ENCODE measurements around the gene METTL14. TPM values are rescaled to one million over a fixed set of nuclear protein-coding genes. Genes with fewer than 3 reads are reported as not detected.

Gene METTL14
- total RNA-seq, 2 donors from 2014 or later = 33.0 to 34.1 TPM

DNA sequence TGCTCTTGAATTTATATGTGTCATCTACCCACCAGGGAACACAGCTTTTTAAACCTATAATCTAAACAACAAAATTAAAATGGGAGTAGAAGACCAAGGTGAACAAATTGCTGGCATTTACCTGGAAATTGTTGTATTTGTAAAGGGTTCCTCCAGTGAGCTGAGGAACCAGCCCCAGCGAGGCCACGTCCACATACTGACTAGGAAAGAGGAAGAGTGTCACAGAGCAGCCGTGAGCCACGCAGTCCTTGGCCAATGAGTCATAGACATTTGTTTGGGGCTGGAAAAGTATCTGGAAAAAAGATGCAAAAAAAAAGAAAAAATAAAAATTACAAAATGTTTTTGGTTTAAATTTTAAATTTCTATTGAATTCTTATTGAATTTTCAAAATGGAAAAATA is 58.7 kb downstream of the METTL14 start:
- intact Hi-C loops (cut with DNase I) = loop anchor here (10.0 kb wide), 1 partner anchor 221 kb away; no protein-coding TSS in a partner anchor
- no peaks in the 10 kb centered on the region for H3K9me3 ChIP-seq
- H3K4me3 ChIP-seq = no peak overlapping the region
- no peaks in the 10 kb centered on the region for H3K4me1 ChIP-seq
- no peak overlapping the region for H3K27ac ChIP-seq
- TF ChIP-seq, protein P1, sequence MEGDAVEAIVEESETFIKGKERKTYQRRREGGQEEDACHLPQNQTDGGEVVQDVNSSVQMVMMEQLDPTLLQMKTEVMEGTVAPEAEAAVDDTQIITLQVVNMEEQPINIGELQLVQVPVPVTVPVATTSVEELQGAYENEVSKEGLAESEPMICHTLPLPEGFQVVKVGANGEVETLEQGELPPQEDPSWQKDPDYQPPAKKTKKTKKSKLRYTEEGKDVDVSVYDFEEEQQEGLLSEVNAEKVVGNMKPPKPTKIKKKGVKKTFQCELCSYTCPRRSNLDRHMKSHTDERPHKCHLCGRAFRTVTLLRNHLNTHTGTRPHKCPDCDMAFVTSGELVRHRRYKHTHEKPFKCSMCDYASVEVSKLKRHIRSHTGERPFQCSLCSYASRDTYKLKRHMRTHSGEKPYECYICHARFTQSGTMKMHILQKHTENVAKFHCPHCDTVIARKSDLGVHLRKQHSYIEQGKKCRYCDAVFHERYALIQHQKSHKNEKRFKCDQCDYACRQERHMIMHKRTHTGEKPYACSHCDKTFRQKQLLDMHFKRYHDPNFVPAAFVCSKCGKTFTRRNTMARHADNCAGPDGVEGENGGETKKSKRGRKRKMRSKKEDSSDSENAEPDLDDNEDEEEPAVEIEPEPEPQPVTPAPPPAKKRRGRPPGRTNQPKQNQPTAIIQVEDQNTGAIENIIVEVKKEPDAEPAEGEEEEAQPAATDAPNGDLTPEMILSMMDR (IDR thresholded peaks at IDR 0.05) = no peak
- peaks cover 13% of the 10 kb centered on the region for H3K36me3 ChIP-seq
- no peak for DNase-seq
- H3K9ac ChIP-seq (ENCODE audit: low read depth in 2 of 2, low read length in 2 of 2) = no peak overlapping the region
- no peaks in the 10 kb centered on the region for H3K27me3 ChIP-seq

GRCh38 chr4:118745357-118745756 is 60.2 kb downstream of the METTL14 start:
- Histone ChIP-seq H3K4me3 (no peak overlapping the region), H3K9ac (ENCODE audit: low read depth in 2 of 2, low read length in 2 of 2) (no peak overlapping the region), H3K4me1 (no peaks in the 10 kb centered on the region), H3K27ac (no peak overlapping the region), H3K9me3 (no peaks in the 10 kb centered on the region), H3K36me3 (no peaks in the 10 kb centered on the region), H3K27me3 (no peaks in the 10 kb centered on the region)
- intact Hi-C loops (cut with DNase I) = loop anchor here (10.0 kb wide), 1 partner anchor 219 kb away; no protein-coding TSS in a partner anchor
- no peak for DNase-seq
- TF ChIP-seq, protein P1 (IDR thresholded peaks at IDR 0.05) = no peak

GRCh38 chr4:118746251-118746919 is 61.2 kb downstream of the METTL14 start:
- Histone ChIP-seq H3K27ac (no peak overlapping the region), H3K4me3 (no peak overlapping the region), H3K4me1 (no peaks in the 10 kb centered on the region), H3K9ac (ENCODE audit: low read depth in 2 of 2, low read length in 2 of 2) (no peak overlapping the region), H3K9me3 (no peaks in the 10 kb centered on the region), H3K27me3 (no peaks in the 10 kb centered on the region), H3K36me3 (no peaks in the 10 kb centered on the region)
- TF ChIP-seq, protein P1 (IDR thresholded peaks at IDR 0.05) = no peak
- intact Hi-C loops (cut with DNase I) = loop anchor here (10.0 kb wide), 1 partner anchor 218 kb away; no protein-coding TSS in a partner anchor
- DNase-seq = no peak

DNA sequence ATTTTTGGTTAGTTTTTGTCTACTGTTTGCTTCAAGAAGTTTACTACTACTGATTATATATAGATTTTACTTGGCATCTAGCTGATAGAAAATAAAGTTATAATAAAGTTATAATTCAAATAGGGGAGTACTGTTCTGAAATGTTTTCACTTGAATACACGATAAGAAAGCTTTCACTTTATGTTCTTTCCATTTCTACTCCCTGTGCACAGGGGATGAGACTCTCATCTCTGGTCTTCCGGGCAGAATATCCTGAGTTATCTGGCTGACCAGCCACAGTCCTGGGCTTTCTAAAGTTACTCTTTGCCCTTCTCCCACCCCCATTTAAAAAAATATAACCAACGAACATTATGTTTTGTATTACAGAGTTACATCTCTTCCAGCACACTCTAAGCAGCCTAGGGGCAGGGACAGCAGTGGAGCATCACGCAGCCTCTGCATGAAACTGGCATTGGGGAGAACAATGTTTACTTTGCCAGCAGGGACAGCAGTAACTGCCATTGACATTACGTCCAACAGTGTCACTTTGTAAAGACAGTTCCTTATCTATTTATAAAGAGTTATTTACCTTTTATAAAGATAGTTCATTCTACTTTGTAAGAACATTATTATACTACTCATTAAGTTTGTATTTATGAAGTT is 64.3 kb downstream of the METTL14 start:
- no peak overlapping the region for H3K27ac ChIP-seq

DNA sequence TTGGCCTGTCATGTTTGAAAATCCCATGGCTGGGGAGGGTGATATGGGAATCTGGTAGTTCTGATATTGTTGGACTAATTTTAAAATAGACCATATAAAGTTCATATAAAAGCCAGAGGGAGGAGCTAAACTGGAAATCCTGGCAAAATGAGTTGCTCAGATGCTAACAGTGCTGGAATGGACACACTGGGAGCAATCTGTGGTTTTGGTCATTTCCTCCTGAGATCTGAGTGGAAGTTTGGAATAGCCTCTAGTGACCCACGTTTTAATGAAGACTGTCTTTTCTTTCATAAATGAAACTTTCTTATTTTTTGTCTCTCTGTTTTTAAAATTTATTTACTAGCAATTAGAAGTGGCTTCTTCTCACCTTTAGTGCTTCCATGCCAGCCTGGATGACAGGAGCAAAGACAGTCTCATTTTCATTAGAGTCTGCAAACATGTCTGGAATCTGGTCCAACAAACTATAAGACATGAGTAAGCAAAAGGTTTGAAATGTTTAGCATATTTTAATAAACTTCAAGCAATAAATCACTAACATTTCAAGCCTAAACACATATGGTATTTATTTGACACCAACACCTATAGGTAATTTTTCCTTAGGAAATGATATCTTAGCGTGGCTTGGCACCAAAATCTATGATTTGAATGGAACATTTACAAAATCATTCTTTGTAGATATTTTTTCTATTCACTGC is 66.6 kb downstream of the METTL14 start:
- Histone ChIP-seq H3K27me3 (no peaks in the 10 kb centered on the region), H3K4me3 (no peak overlapping the region), H3K9ac (ENCODE audit: low read depth in 2 of 2, low read length in 2 of 2) (no peak overlapping the region), H3K27ac (no peak overlapping the region), H3K36me3 (peaks cover 6% of the 10 kb centered on the region), H3K9me3 (no peaks in the 10 kb centered on the region), H3K4me1 (no peaks in the 10 kb centered on the region)
- intact Hi-C loops (cut with DNase I) = no loop called here
- DNase-seq = no peak
- TF ChIP-seq, protein P1 (IDR thresholded peaks at IDR 0.05) = no peak

More for the DNA sequence above, 64.3 kb downstream of the METTL14 start:
- H3K4me3 ChIP-seq = no peak overlapping the region
- no peaks in the 10 kb centered on the region for H3K9me3 ChIP-seq
- no peaks in the 10 kb centered on the region for H3K4me1 ChIP-seq
- intact Hi-C loops (cut with DNase I) = loop anchor here (10.0 kb wide), 1 partner anchor 215 kb away; no protein-coding TSS in a partner anchor
- no peak for DNase-seq
- H3K9ac ChIP-seq (ENCODE audit: low read depth in 2 of 2, low read length in 2 of 2) = no peak overlapping the region
- peaks cover 6% of the 10 kb centered on the region for H3K36me3 ChIP-seq
- H3K27me3 ChIP-seq = no peaks in the 10 kb centered on the region
- TF ChIP-seq, protein P1 (IDR thresholded peaks at IDR 0.05) = no peak

All from colonic mucosa (tissue), 4 donors.